K562 (cell line): ENCODE results near the gene MTPN. TPM values are rescaled to one million over a fixed set of nuclear protein-coding genes. Genes with fewer than 3 reads are reported as not detected.

Source experiments
- COPS2 ChIP-seq: fragments of 450-650 bp; conservative IDR thresholded peaks from 2 replicates; pipeline ENCODE4 v1.6.1; 2016; ENCODE audit warnings: mild to moderate bottlenecking, moderate library complexity
- CREB3 ChIP-seq: fragments of 450-650 bp; conservative IDR thresholded peaks from 2 replicates; pipeline ENCODE4 v1.6.1; 2016; ENCODE audit warnings: missing genetic modification characterization, low read depth, mild to moderate bottlenecking, missing compliant biosample characterization, moderate library complexity
- FIP1L1 ChIP-seq: fragments of 200-400 bp; formaldehyde crosslinking; IDR thresholded peaks from 2 replicates; pipeline ENCODE4 v1.6.1; 2018; ENCODE audit warnings: mild to moderate bottlenecking, low read depth, low read length; ENCODE audit not compliant: poor library complexity, severe bottlenecking
- HOXB6 ChIP-seq: fragments of 250-450 bp; sonication (Bioruptor Pico); IDR thresholded peaks from 2 replicates; pipeline ENCODE4 v1.5.1; 2022; ENCODE audit warnings: mild to moderate bottlenecking, borderline replicate concordance
- IRF2 ChIP-seq: sonication (generic); formaldehyde crosslinking; IDR thresholded peaks from 2 replicates; pipeline ENCODE4 v1.8.1; 2022; ENCODE audit warnings: mild to moderate bottlenecking, missing genetic modification reagents
- KLF1 ChIP-seq: fragments of 450-650 bp; IDR thresholded peaks from 2 replicates; pipeline ENCODE4 v1.6.1; 2016; ENCODE audit warnings: missing genetic modification characterization, missing compliant biosample characterization
- MTA1 ChIP-seq: fragments of 450-650 bp; IDR thresholded peaks from 2 replicates; pipeline ENCODE4 v1.6.1; 2017; ENCODE audit warnings: borderline replicate concordance
- NR2F6 ChIP-seq: fragments of 450-650 bp; formaldehyde crosslinking; IDR thresholded peaks from 2 replicates; pipeline ENCODE4 v1.4.0; 2020; ENCODE audit warnings: mild to moderate bottlenecking
- PHF20 ChIP-seq: fragments of 450-650 bp; IDR thresholded peaks from 2 replicates; pipeline ENCODE4 v1.6.1; 2018; ENCODE audit not compliant: partially characterized antibody
- RCOR1 ChIP-seq, 2 experiments: IDR thresholded peaks; 2 replicates each; pipeline ENCODE4 v1.6.1; 2012; ENCODE audit warnings: low read depth in 2 of 2, low read length in 2 of 2, borderline replicate concordance in 1 of 2, improper control_type of control experiment in 1 of 2
- RFX7 ChIP-seq: fragments of 250-450 bp; sonication (Bioruptor Pico); IDR thresholded peaks from 2 replicates; pipeline ENCODE4 v1.5.1; 2021; ENCODE audit warnings: mild to moderate bottlenecking
- STAG1 ChIP-seq: sonication (generic); formaldehyde crosslinking; IDR thresholded peaks from 2 replicates; pipeline ENCODE4 v1.5.0; 2020; ENCODE audit warnings: missing genetic modification reagents, borderline replicate concordance
- ZBTB11 ChIP-seq, 3 experiments: fragments of 200-800 bp in 1 of 3; fragments of 250-450 bp in 1 of 3; fragments of 450-650 bp in 1 of 3; sonication (Bioruptor Pico) in 1 of 3; sonication (Bioruptor generic) in 1 of 3; formaldehyde crosslinking in 1 of 3; IDR thresholded peaks; 2 replicates each; pipeline versions ENCODE4 v1.6.1 to v1.8.0; 2016 to 2022; ENCODE audit warnings: mild to moderate bottlenecking in 2 of 3, missing genetic modification characterization in 2 of 3, missing compliant biosample characterization in 1 of 3, moderate library complexity in 1 of 3
- ZMIZ1 ChIP-seq, 2 experiments: fragments of 150-350 bp in 1 of 2; IDR thresholded peaks; 2 replicates each; pipeline ENCODE4 v1.6.1; 2012 to 2016; ENCODE audit warnings: low read depth in 2 of 2, low read length in 2 of 2, mild to moderate bottlenecking in 1 of 2, moderate library complexity in 1 of 2
- ZNF354B ChIP-seq: fragments of 250-450 bp; sonication (Bioruptor Pico); IDR thresholded peaks from 2 replicates; pipeline ENCODE4 v1.4.0; 2020
- polyA plus RNA-seq, 8 experiments: library from polyadenylated mRNA; depleted of rRNA in 4 of 8; stranded (reverse) in 5 of 8; unstranded in 3 of 8; fragments of >200 nt; fragmentation: Nextera tagmentation in 2 of 8; fragmentation: Illumina TruSeq in 1 of 8; extraction: Ambion mirVana in 2 of 8; extraction: Trizol in 1 of 8; gene quantifications; 2 replicates each; pipeline versions ENCODE4 v1.2.1 to v1.2.3, GENCODE V29; 2011 to 2014; ENCODE audit warnings: inconsistent platforms in 1 of 8, missing spikeins in 1 of 8
- total RNA-seq, 7 experiments: library from RNA; depleted of rRNA in 6 of 7; stranded (reverse); fragments of >200 nt in 6 of 7; fragmentation: Illumina TruSeq in 2 of 7; extraction: Trizol in 2 of 7; gene quantifications; 2 replicates each; pipeline versions ENCODE4 v1.2.1 to v1.2.3, GENCODE V29; 2011 to 2021; ENCODE audit warnings: low replicate concordance in 1 of 7

Gene MTPN
- total and polyA plus RNA-seq, 9 of the 15 experiments (the other 6 are each of a cell fraction or from before 2014, with no cell fraction given), result 68.5 to 261 (median 156) TPM

GRCh38 chr7:135939261-135939812 is 37.8 kb downstream of the MTPN start (continued):
- TF ChIP-seq ZBTB11 (CRISPR knock-in tag; IDR thresholded peaks at IDR 0.05) (no peak), IRF2 (CRISPR knock-in tag) (no peak), KLF1 (tag) (no peak), NR2F6 (CRISPR knock-in tag) (no peak), COPS2 (no peak), RCOR1 (IDR thresholded peaks at IDR 0.05; ENCODE audit: borderline replicate concordance in 1 of 2, low read depth in 2 of 2, low read length in 2 of 2) (peak in 1 of 2 experiments; percentile 57; a peak in 2 of 4 replicates), ZMIZ1 (IDR thresholded peaks at IDR 0.05; ENCODE audit: low read depth in 2 of 2, low read length in 2 of 2) (0 out of 4 replicates have a peak, but pooled peaks of 1 of the 2 experiments have one; percentile 34), FIP1L1 (no peak), PHF20 (no peak), ZNF354B (CRISPR knock-in tag) (no peak), RFX7 (CRISPR knock-in tag) (no peak), MTA1 (no peak), CREB3 (no peak), STAG1 (no peak), HOXB6 (CRISPR knock-in tag) (no peak)
